NOMO-1 treated with dmso at 0.1 percent for 144 hours (cell line): ENCODE measurements around the gene FAXC.

Source experiments
- DNase-seq: peaks from one replicate; lab custom pipeline; 2025; ENCODE audit not compliant: unreplicated experiment; lab: John Stamatoyannopoulos, UW

Gene FAXC

DNA sequence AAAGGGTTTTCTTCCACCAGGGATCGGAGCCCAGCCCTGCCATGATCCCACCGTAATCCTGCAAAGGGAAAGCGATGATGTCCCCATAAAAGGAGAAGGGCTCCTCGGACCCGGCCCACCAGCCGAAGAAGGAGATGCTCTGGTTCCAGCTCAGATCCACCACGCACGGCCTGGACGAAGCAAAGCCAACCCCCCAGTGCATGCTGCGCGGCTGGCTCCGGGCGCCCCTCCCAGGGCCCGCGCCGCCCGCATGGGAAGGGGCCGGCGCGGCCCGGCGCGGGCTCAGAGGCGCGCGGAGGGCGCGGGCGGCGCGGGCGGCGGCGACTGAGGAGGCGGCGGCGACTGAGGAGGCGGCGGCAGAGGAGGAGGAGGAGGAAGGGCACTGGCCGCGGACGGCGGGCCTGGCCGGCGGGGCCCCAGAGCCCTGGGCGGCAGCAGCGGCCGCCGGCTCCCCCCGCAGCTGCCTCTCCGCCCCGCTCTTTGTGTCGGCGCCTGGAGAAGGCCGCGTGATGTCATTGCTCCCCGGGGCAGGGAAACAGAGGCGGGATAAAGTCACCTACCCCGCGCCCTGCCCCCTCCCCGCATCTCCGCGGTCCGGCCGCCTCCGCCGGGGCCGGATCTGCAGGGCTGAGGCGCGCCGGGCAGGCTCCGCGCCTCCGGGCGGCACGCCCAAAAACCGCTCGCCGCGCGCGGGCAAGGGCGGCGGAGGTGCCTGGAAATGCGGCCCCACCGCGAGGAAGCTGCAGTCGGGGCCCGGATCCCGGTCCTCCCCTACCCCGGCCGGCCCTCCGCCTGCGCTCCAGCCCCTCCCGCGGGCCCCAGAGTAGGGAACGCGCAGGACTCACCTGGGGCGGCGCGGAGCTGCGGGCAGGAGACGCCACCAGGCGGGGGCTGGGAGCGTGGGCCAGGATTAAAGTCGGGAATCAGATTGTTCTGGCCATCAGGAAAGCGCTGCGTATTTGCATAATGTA lies at the start of gene FAXC:
Gene FAXC, minus strand, starts transcription at position 504 of the 971 bp plus-strand sequence. Its CDS starts 302 bp downstream, at position 202.
- DNase-seq, result no peak

DNA sequence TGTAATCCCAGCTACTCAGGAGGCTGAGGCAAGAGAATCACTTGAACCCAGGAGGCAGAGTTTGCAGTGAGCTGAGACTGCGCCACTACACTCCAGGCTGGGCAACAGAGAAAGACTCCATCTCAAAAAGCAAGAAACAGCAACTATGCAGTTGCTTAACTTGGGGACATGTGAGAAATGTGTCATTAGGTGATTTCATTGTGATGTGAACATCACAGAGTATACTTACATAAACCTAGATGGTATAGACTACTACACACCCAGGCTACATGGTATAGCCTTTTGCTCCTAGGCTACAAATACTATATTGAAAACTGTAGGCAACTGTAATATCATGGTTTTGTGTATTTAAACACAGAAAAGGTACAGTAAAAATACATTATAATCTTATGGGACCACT lies 47.8 kb upstream of the FAXC start:
- no peak for DNase-seq

DNA sequence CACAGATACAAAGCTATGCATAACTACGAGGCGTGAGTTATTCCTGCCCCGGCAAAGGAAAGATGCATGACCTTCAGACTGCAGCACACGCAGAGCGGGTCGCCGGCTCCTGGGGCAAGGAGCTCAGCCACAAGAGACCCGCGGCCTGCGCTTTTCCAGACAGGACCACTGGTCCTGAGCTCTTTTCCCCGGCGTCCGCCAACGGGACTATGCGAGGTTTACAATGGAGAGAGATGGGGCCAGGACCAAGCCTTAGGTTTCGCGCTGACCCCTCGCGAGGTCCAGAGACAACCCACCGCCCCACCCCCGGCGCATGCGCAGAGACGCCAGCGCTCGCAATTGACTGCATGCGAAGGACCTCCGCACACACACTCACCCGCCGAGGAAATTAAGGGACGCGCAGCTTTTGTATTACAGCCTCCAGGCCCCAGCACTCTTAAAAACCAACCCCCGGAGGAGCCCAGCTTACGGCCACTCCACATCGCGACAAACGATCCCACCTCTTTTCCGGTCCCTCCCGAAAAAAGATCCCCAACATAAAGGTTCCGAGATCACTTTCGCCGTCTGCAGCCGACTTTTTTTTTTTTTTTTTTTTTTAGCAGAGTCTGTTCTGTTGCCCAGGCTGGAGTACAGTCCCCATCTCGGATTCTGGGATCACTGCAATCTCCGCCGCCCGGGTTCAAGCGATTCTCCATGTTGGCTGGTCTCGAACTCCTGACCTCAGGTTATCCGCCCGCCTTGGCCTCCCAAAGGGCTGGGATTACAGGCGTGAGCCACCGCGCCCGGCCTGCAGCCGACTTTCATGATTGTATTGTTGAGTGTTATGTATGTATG lies 44.4 kb upstream of the FAXC start, which contains the start of gene COQ3:
Gene COQ3, minus strand, starts transcription at position 498 of the 834 bp plus-strand sequence. Its CDS starts 16 bp downstream, at position 482.
- peak; percentile 62 for DNase-seq

DNA sequence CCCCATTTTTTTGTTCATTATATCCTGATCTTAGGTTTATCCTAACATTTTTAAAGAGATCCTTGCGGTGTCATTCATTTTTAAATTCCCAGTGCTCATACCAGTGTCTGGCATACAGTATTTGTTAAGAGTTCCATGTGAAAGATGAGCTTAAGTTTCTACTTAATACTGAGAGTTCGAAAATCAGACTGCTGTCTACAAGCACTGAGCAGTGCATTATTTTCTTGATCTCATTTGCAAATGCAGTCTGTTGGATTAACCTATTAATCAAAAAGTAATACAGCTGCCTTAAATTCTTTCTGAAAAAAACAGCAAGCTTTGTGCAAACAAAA lies 43.9 kb upstream of the FAXC start:
- DNase-seq, result no peak

DNA sequence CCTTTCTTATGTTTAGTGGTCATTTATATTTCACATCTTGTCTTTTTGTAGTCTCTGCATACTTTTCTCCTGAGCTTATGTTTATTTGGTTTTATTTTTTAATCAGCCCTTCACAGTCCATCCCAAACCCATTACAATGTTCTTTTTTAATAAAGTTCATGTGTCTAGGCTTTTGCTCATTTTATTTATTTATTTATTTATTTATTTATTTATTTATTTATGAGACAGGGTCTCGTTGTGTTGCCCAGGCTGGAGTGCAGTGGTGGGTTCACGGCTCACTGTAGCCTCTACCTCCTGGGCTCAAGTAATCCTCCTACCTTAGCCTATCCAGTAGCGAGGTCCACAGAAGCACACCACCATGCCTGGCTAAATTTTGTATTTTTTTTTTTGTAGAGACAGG lies 41.4 kb upstream of the FAXC start:
- no peak for DNase-seq

GRCh38 chr6:99384507-99384906 lies 35.0 kb upstream of the FAXC start:
- DNase-seq, result no peak

DNA sequence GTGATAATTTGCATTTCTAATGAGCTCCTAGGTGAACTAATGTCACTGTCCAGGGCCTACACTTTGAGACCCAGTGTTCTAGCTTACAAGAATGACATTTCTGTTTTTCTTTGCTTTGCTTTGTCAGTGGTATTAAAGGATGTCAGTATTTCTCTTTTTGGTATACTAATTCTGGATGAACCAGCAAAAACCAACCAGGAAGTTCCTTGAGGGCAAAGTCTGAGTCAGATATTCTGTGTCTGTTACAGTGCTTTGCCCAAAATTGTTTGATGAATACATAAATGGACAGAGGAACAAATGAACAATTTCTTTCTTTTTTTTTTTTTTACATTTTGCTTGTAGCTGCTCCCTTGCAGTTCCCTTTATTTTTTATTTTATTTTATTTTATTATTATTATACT lies 29.2 kb upstream of the FAXC start:
- no peak for DNase-seq

DNA sequence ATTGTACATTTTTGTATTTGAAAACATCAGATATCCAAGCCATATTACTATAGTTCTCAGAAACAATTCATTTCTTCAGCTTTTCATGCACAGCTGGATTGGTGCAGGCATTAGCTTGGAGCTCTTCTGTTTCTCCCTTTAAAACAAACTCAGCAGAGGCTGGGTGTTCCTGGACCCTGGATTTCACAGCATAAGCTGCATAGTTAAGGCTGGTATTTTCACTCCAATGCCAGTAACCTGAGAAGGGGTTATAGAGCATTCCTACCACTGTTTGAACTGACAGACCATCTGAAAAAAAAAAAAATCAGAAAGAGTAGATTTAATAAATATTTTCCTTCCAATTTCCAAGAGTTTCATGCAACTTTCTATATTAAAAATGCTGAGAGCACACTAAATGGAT lies 20.1 kb upstream of the FAXC start:
- no peak for DNase-seq

DNA sequence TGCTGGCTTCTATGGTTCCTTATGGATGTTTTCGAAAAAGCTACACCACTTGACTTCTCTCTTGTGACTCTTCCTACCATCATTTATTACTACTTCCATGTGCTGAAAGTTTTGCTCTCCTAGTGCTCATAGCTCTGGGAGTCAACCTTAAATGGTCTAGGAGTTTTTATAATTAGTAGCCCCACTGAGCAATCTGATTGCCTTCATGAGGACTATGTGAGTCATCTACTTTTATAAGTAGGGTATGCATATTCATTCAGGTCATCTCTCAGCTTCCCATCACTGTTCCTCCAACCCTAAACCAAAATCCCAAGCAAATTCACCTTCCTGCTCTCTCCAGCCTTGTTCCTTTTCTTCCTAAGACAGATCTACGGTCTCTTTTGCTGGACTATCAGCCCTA lies 17.4 kb upstream of the FAXC start:
- DNase-seq, result no peak

DNA sequence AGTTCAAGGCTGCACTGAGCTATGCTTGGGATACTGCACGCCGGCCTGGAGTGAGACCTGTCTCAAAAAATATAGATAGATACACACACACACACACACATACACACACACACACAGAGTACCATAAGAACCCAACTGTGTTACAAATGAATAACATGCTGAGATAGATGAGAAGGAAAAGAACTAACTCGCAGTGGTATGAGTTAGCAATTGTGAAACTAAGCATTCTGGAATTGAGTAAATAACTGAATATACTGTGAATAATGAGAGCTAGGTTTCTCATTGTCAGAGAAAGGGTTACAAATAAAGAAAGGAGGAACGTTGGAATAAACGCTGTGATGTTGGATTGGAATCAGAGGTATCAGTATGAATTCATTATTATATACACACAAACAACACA lies 14.6 kb upstream of the FAXC start:
- no peak for DNase-seq

GRCh38 chr6:99362678-99363268 lies 13.3 kb upstream of the FAXC start:
- no peak for DNase-seq

GRCh38 chr6:99359800-99360199 lies 10.3 kb upstream of the FAXC start:
- DNase-seq, result no peak

- DNase-seq, result no peak
These were observed 7.2 kb upstream of the FAXC start for GRCh38 chr6:99356641-99357040.

DNA sequence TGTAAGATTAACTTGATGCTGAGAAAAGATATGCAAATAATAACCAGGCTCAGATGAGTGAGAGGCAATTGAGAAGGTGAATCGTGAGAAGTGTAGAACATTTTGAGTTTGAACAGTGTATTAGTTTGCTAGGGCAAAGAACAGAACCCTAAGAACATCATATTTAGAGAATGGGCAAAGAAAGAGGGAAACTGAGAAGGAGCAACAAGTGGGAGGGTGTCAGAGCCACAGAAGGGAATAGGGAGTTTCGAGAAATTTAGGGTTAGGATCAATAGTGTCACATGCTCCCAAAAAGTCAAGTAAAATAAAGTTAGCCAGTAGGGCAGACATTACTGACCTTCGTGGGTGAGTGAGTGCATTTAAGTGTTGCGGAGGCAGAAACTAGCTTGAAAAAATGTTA lies 5.5 kb upstream of the FAXC start:
- no peak for DNase-seq

DNA sequence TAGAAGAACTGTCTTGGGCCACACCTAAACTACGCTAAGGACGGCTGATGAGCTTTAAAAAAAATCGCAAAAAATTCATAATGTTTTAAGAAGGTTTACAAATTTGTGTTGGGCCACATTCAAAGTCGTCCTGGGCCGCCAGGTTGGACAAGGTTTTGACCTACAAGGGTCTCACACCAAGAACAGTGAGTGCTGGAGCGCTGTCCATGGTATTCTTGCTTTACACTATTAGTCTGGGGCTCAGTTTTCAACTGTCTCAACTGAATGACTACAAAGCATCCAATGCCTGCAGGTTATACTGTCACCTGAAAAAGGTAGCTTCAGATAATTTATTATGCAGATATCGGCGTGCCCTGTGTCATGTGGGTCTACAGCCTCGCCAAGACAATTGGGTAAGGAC lies 3.7 kb upstream of the FAXC start:
- DNase-seq, result no peak

DNA sequence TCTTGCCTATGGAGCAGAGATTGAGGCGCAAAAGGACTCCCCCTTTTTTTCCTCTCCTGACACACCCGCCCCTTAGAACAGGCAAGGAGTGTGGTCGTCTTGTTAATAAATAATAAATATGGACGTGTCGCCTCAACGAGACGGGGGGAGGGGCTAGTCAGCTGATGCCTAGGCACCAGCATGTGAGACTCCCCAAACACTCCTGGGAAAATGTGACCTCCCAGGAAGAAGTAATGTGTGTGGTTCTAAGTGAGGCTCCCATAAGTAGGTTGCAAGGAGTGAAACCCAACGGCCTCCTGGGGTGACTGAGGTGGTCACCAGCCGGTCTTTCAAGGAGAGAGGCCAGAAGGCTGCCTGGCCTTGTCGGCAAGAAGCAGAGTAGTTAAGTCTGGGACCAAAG lies 1.1 kb upstream of the FAXC start:
- no peak for DNase-seq

DNA sequence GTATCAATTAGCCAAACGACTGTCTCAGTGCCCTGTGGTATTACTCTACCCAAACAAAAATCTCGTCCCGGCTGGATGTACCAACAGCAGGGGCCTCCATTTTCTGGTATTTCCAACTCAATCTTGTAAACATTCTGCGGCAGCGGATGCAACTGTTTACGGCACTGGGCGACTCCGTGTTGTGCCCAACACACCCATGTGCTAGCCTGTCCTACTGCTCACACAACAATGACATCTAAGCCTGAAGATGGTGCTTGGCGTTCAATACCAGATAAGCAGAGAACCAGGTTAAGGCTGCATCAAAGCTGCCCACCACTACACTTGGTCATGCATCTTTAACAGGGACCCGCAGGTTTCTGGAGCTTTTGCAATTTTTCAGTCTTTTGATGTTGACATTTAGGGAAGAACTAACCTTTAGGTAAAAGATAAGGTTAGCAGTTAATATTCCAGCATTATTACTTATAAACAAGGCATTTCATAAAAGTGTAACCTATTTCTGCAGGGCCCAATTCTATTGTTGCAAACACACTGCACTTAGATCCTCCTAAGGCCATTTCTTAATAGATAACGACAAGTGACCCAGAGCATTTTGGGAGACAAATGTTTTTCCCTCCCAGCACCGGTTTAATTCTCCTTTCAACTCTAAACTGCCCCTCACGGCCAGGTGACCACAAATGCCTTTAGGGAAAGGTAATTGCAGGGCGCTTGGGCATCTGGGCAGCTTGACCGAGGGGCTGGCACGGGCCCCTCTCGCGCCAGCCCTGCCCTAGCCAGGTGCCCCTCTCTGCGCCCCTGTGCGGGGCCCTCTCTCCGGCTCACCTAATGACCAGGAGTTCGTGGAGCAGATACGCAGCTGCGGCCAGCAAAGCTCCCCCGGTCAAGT lies 945 bp downstream of the FAXC start:
- no peak for DNase-seq

DNA sequence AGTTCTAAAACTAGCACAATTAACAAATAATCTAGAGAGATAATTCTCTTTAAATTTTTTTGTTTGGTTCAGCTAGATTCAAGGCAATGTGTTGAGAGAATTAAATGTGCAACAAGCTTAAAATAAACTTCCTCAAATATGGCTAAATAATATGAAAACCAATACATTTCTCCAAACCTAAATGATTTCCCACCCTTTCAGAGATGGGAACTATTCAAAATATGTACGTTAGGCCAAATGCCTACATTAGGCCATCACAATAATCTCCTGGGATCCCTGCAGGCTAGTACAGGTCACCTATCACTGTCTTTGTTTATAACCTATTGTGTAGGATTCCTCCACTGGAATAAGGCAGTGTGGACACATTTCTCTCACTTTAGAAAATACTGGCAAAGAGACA lies 1.7 kb downstream of the FAXC start:
- DNase-seq, result no peak

- DNase-seq, result no peak
These were observed 2.9 kb downstream of the FAXC start for GRCh38 chr6:99346595-99346994.

- no peak for DNase-seq
These were observed 4.3 kb downstream of the FAXC start for GRCh38 chr6:99345164-99345563.

- no peak for DNase-seq
These were observed 5.2 kb downstream of the FAXC start for GRCh38 chr6:99344289-99344688.
